NCI-H1436 (cell line): ENCODE data around the gene PSMD4.
"Not testable (repeated sequence)": the region's sequence is repeated elsewhere in the genome, so short reads cannot be mapped to it uniquely, and the experiment has no call there.

Source experiments
- DNase-seq: peaks from one replicate; lab custom pipeline; 2025; lab: John Stamatoyannopoulos, UW

Gene PSMD4

GRCh38 chr1:151254217-151255213, at the start of gene PSMD4:
Gene PSMD4, plus strand, starts transcription at chr1:151254734. Its CDS starts 49 bp downstream, at chr1:151254783.
- peak; percentile 91 for DNase-seq

- DNase-seq = not testable (repeated sequence)
Measured at GRCh38 chr1:151205381-151205965, 49.1 kb upstream of the PSMD4 start.

- no peak for DNase-seq
Measured at GRCh38 chr1:151210830-151211229, 43.7 kb upstream of the PSMD4 start.

- no peak for DNase-seq
Measured at GRCh38 chr1:151211972-151212705, 42.4 kb upstream of the PSMD4 start.

GRCh38 chr1:151213560-151213959, 41.0 kb upstream of the PSMD4 start:
- DNase-seq = no peak

- DNase-seq = no peak
Measured at GRCh38 chr1:151221616-151222015, 32.9 kb upstream of the PSMD4 start.

- DNase-seq = no peak
Measured at GRCh38 chr1:151222130-151222529, 32.4 kb upstream of the PSMD4 start.

GRCh38 chr1:151235235-151235634, 19.3 kb upstream of the PSMD4 start:
- DNase-seq = no peak

GRCh38 chr1:151237678-151238466, 16.7 kb upstream of the PSMD4 start:
- no peak for DNase-seq

GRCh38 chr1:151238467-151238739, 16.1 kb upstream of the PSMD4 start:
- no peak for DNase-seq

GRCh38 chr1:151242442-151242841, 12.1 kb upstream of the PSMD4 start:
- DNase-seq = no peak

GRCh38 chr1:151243683-151244216, 10.8 kb upstream of the PSMD4 start:
- no peak for DNase-seq

- no peak for DNase-seq
Measured at GRCh38 chr1:151246786-151247185, 7.7 kb upstream of the PSMD4 start.

- DNase-seq = peak; percentile 77
Measured at GRCh38 chr1:151251656-151252470, 2.7 kb upstream of the PSMD4 start.

- DNase-seq = no peak
Measured at GRCh38 chr1:151255381-151255780, 847 bp downstream of the PSMD4 start.

GRCh38 chr1:151259351-151259750, 4.8 kb downstream of the PSMD4 start:
- no peak for DNase-seq

GRCh38 chr1:151265446-151266236, 11.1 kb downstream of the PSMD4 start:
- DNase-seq = no peak

GRCh38 chr1:151266315-151266714, 11.8 kb downstream of the PSMD4 start:
- DNase-seq = no peak

- DNase-seq = no peak
Measured at GRCh38 chr1:151266821-151267220, 12.3 kb downstream of the PSMD4 start.

- DNase-seq = no peak
Measured at GRCh38 chr1:151267760-151268159, 13.2 kb downstream of the PSMD4 start.
